Right ventricle myocardium superior (tissue), 1 donor: ENCODE measurements around the gene NUDT9. TPM values are rescaled to one million over a fixed set of nuclear protein-coding genes. Genes with fewer than 3 reads are reported as not detected.
"Not testable (repeated sequence)": the region's sequence is repeated elsewhere in the genome, so short reads cannot be mapped to it uniquely, and the experiment has no call there.

Experiments used
- ATAC-seq: fragments of 200-7000 bp; cut with Tn5 transposase; one replicate; pipeline ENCODE4 v1.9.1; 2020; ENCODE audit warnings: mild to moderate bottlenecking; ENCODE audit not compliant: poor library complexity
- DNase-seq: peaks from one replicate; pipeline ENCODE4 v3.0.0-alpha.2; 2020
- intact Hi-C: fragments of 100-400 bp; cut with DNase I; formaldehyde crosslinking; loops from one replicate; pipeline ENCODE4 v1.11.2; 2022
- long read RNA-seq: library from polyadenylated mRNA; unstranded; transcript quantifications from one replicate; pipeline ENCODE4 v2.0.0, GENCODE V29; 2021
- total RNA-seq: library from RNA; stranded (reverse); fragmentation: NEBNext Ultra II Directional; extraction: Animal tissue kit (Norgen Biotek cat#: 25700); gene quantifications from one replicate; pipeline ENCODE4 v1.2.1, GENCODE V29; 2021
- donor health status: DM: no; HTN: yes; CAD: no; lungs with severe emphysema.

NUDT9 gene, protein sequence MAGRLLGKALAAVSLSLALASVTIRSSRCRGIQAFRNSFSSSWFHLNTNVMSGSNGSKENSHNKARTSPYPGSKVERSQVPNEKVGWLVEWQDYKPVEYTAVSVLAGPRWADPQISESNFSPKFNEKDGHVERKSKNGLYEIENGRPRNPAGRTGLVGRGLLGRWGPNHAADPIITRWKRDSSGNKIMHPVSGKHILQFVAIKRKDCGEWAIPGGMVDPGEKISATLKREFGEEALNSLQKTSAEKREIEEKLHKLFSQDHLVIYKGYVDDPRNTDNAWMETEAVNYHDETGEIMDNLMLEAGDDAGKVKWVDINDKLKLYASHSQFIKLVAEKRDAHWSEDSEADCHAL
- 28.4 TPM for total RNA-seq
- long read RNA-seq, transcript NUDT9-201 (8 exons, 1,701 nt) = major isoform, 46 of 57 reads
- long read RNA-seq, partial matches to known transcripts = 0 of 57 reads
- long read RNA-seq, other reads (novel, unspliced or antisense) = 6 of 57 reads

DNA sequence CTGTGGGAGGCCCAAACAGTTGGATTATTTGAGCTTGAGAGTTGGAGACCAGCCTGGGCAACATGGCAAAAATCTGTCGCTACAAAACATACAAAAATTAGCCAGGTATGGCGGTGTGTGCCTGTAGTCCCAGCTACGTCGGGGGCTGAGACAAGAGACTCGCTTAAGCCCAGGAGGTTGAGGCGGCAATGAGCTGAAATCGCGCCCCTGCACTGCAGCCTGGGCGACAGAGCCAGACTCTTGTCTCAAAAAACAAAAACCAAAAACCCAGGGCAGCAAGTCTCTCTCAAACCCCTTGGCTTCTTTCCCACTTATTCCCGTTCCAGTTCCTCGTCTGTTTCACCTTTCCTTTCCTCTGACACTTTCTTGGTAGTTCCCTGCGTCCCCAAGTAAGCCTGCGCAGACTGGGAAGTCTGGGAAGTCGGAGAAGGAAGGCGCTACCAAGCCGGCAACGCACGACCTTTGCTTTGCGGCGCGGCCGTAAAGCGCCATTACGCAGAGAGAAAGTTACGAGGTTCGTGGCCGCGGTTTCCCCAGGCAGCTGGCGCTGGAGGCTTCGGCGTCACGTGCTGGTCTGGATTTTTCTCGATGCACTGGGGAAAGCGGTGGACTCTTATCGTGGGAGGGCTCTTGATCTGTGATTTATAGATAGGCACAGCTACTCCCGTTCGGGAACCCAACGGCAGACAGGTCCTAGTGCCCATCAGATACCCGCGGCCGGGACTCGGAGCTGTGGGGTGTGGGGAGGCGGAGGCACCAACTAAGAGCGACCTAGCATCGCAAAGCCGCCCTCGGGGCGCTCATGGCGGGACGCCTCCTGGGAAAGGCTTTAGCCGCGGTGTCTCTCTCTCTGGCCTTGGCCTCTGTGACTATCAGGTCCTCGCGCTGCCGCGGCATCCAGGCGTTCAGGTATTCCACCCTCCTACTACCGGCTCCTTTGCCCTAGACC lies at the start of gene NUDT9:
Gene NUDT9, plus strand, starts transcription at position 470 of the 949 bp plus-strand sequence. Its CDS starts 333 bp downstream, at position 803.
- ATAC-seq (peak; percentile 98), DNase-seq (peak; percentile 99)
- intact Hi-C loops = no loop called here

DNA sequence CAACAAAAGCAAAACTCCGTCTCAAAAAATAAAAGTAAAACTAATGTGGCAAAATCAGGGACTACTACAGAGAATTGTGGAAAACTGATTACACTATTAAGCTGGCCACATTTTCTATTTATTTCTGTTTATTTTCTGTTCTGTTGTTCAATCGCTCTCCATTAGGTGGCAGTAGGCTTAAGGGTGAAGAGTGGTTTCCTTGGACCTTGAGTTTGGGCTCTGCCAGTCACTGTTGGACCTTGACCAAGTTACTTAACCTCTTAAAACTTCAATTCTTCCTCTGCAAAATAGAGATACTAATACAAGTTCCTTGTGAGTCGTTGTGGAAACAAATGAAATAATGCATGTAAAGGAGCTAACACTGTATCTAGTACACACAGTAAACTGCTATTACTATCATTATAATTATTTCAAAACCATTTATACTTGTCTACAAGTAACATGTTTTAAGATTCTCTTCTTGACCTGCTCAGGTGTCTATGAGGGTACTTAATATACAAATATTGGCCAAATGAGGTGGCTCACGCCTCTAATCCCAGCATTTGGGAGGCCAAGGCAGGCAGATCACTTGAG lies 46.6 kb upstream of the NUDT9 start:
- ATAC-seq (peak; percentile 91), DNase-seq (no peak)
- intact Hi-C loops = loop anchor here (10.0 kb wide), 1 partner anchor 599 kb away; the partner anchor contains the start of gene SPP1

DNA sequence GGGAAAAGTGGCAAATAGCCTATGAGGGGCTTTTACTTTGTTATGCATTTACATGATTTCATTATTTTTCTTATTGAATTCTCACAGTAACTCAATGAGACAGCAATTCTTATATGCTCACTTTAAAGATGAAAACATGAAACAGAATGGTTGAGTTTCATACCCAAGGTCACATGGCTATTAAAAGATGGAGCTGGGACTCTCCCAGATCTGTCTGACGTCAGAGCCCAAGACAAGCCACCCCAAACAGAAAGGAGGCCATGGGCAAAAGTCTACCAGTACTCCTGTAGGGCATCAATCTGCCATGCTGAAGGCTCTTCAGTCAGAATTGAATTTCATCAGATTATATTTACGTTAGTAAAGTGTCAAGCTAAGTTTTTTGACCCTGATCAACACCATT lies 44.6 kb upstream of the NUDT9 start:
- intact Hi-C loops = loop anchor here (10.0 kb wide), 1 partner anchor 597 kb away; the partner anchor contains the start of gene SPP1
- no peak for ATAC-seq
- no peak for DNase-seq

DNA sequence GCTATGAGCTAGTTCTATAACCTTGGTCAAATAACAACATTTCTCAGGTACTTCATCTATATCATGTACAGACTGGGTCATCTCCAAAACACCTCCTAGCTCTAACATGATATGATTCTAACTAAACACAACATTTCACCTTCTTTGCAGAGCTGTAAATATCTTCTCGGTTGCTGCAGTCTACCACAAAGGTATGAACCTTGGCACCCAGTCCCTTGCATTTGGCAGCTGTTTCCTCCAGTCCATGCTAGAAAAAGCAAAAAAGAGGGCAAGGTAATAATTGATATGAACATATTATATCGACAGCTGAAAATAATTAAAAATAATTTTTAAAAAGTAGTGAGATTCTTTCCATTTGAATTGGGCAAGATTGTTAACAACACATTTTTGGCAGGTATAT lies 40.3 kb upstream of the NUDT9 start:
- intact Hi-C loops = no loop called here
- DNase-seq (no peak), ATAC-seq (no peak)

DNA sequence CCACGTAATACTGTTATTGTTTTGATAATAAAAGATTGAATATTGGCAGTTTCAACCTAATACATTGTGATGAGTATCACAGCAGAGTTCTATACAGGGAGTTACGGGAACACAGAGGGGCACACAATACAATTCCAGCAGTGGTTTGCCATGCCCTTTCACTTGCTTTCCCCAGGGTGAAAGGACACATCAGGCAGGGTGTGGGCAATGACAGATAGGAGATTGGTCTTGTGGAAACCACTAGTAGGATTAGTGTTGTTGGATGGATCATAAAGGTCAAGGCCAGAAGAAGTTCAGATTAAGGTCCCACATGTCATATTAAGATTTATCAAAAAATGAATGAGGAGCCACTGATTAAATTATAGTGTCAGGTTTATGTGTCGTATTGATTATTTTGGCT lies 39.4 kb upstream of the NUDT9 start:
- ATAC-seq = no peak
- DNase-seq = no peak
- intact Hi-C loops = no loop called here

DNA sequence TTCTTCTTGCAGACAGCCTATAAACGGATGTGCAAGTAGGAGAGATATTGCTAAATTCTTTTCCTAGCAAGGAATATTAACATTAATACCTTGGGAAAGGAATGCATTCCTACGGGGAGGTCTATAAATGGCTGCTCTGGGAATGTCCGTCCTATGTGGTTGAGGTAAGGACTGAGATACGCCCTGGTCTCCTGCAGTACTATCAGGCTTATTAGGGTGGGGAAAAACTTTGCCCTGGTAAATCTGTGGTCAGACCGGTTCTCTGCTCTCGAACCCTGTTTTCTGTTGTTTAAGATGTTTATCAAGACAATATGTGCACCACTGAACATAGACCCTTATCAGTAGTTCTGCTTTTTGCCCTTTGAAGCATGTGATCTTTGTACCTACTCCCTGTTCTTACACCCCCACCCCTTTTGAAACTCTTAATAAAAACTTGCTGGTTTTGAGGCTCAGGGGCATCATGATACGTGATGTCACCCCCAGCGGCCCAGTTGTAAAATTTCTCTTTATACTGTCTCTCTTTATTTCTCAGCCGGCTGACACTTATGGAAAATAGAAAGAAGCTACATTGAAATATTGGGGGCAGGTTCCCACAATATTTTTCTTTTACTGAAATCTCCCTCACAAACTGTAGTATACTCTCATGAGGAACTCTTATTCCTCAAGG lies 37.8 kb upstream of the NUDT9 start:
- intact Hi-C loops, ATAC-seq, DNase-seq: not testable (repeated sequence)

DNA sequence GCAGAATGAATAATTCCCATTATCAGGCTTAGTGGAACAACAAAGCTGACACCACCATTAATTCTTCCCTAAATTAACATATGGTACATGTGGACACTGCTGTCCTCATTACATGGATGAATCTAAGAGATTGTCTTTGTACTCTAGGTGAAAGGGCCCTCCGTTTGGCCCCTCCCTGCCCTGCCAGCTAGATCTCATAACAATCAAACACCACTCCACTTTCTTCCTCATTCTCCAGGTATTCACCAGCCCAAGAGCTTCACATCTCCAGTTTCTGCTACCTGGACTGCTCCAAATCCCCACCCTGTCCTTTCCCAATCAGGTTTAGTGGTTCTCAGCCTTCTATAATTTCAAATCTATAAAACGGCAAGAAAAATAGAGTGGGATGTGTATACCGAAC lies 35.1 kb upstream of the NUDT9 start:
- DNase-seq (no peak), ATAC-seq (no peak)
- intact Hi-C loops = no loop called here

DNA sequence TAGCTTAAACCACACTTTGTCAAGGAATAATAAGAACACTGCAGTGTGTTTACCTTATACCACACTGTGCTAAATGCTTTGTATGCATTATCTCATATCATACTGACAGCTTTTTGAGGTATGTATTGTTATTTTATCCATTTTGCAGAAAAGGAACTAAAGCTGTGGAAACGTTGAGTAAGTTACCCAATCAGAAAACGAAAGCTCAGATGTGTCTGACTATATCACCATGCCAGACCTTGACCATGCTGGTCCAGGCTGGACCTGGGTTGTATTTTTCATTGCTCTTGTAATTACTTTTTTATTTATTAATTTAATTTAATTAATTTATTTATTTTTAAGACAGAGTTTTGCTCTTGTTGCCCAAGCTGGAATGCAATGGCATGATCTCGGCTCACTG lies 33.5 kb upstream of the NUDT9 start:
- DNase-seq (no peak), ATAC-seq (no peak)
- intact Hi-C loops = no loop called here

DNA sequence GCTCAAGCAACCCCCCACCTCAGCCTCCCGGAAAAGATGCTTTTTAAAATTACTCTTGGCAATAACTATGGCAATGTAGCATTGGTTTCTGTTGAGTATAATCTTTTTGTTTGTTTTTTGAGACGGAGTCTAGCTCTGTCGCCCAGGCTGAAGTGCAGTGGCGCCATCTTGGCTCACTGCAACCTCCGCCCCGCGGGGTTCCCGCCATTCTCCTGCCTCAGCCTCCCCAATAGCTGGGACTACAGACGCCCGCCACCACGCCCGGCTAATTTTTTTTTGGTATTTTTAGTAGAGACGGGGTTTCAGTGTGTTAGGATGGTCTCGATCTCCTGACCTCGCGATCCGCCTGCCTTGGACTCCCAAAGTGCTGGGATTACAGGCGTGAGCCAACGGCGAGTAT lies 32.3 kb upstream of the NUDT9 start:
- ATAC-seq, intact Hi-C loops, DNase-seq: not testable (repeated sequence)

DNA sequence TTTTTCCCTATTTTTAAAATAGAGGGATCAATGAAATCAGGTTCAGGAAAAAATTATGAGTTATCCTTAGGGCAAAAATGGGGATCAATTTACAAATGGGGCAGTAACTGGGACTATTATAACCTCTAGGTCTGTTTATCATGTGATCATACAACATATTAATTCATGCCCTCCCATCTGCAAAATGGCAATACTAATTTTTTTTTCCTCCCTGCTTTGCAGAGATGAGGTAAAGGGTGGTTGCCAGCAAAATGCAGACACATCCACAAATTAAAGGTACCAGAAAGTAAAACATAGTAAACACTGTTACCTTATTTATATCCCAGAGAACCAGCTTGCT lies 31.9 kb upstream of the NUDT9 start:
- no peak for DNase-seq
- intact Hi-C loops = no loop called here
- ATAC-seq = no peak

DNA sequence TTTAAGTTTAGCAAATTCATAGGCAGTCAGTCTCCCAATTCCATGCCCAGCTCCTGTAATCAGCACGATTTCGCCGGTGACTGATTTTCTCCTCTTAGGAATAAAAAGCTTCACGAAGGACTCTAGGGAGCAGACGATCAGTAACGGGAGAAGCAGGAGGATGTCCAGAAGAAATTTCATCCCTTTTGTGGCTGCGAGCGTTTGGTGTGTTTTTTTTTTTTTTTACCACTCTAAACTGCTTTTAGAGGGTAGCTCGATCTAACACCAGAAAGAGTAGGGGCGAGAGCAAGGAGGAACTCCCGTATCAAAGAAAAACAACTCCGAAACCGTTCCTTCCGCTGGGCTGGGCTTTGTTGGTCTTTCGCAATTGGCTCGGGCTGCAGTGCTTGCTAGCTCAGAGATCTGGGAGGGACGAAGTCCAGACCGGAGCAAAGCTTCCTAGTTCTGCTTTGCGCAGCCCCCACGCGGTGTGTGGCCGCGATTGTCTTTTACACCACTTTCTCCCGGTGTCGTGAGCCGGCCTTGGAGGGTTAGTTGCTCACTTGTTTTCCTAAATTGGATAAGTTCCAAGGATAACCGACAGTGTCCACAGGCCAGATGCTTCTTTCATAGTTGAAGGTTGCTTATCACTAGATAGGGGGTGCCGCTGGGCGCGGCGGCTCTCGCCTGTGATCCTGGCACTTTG lies 31.3 kb upstream of the NUDT9 start, which contains the start of gene HSD17B11:
Gene HSD17B11, minus strand, starts transcription at position 298 of the 685 bp plus-strand sequence. Its CDS starts 118 bp downstream, at position 180.
- intact Hi-C loops = no loop called here
- peak; percentile 93 for DNase-seq
- peak; percentile 99 for ATAC-seq

DNA sequence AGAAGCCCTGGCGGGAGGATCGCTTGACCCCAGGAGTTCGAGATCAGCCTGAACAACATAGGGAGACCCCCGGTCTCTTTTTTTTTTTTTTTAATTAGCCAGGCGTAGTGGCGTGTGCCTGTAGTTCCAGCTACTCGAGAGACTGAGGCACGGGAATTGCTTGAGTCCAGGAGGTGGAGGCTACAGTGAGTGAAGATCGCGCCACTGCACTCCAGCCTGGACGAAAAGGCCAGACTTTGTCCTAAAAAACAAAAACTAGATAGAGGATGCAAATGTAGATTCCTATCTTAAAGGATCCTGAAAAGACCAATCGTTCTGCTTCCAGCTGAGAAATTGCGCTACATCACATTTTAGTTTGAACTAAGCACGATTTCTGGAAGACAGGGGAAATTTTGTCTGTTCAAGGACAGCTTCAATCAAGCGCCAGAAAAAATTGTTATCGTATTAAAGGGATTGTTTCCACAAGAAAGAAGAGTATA lies 30.8 kb upstream of the NUDT9 start:
- ATAC-seq (peak; percentile 59), DNase-seq (no peak)
- intact Hi-C loops = no loop called here

DNA sequence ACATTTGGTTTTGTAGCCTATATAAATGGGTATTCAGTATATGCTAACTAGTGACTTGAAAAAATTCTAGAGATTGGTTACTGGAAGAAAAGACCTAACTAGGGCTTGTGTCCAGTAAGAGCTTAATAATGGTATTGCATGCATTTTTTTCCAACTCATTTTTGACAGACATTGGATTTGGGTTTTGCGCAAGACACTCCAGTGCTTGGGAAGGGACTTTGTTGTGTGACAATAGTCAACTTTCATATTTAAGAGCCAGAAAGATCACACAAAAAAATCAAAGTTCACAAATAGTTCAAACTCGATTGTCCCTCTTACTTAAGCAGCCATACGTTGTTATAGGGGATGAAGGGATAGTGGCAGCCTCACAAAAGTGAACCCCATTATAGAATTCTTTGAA lies 30.2 kb upstream of the NUDT9 start:
- no peak for ATAC-seq
- no peak for DNase-seq
- intact Hi-C loops = no loop called here

DNA sequence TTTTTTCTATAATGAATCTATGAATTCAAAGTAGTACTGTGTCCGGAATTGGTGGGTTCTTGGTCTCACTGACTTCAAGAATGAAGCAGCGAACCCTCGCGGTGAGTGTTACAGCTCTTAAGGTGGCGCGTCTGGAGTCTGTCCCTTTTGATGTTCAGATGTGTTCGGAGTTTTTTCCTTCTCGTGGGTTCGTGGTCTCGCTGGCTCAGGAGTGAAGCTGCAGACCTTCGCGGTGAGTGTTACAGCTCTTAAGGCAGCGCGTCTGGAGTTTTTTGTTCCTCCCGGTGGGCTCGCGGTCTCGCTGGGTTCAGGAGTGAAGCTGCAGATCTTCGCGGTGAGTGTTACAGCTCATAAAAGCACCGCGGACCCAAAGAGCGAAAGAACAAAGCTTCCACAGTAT lies 27.3 kb upstream of the NUDT9 start:
- DNase-seq, intact Hi-C loops, ATAC-seq: not testable (repeated sequence)

DNA sequence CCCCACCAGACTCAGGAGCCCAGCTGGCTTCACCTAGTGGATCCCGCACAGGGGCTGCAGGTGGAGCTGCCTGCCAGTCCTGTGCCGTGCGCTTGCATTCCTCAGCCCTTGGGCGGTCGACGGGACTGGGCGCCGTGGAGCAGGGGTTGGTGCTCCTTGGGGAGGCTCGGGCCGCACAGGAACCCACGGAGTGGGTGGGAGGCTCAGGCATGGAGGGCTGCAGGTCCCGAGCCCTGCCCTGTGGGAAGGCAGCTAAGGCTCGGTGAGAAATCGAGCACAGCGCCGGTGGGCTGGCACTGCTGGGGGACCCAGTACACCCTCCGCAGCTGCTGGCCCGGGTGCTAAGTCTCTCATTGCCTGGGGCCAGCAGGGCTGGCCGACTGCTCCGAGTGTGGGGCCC lies 26.5 kb upstream of the NUDT9 start:
- intact Hi-C loops, DNase-seq, ATAC-seq: not testable (repeated sequence)

DNA sequence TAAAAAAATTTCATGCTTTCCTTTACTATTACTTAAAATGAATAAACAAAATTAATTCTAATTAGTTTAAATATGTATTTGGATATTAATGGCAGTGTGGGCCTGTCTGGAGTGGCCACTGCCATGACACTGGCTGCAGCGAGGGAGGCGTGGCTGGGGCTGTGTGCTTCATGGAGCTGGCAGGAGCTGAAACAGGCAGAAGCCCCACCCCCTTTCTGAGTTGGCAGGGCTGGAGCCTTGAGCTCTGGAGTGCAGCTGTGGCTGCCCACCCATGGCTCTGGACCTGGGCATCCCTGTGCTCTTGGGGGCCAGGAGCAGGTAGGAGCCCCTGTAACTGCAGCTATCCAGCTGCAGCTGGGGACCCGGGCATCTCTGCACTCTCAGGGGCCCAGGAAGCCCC lies 23.2 kb upstream of the NUDT9 start:
- intact Hi-C loops = no loop called here
- ATAC-seq (peak; percentile 56), DNase-seq (no peak)

DNA sequence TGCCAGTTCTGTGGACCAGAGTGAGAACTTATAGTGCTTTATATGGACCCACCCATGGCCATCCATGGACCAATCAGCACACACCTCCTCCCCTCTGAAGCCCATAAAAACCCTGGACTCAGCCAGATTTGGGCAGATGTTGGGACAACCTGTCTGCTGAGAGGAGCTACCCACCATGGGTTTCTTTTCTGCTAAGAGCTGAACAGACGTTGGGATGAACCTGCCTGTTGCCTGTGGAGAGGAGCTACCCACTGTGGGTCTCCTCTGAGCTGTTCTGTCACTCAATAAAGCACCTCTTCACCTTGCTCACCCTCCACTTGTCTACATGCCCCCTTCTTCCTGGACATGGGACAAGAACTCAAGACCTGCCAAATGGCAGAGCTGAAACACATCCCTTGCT lies 22.4 kb upstream of the NUDT9 start:
- ATAC-seq (no peak), DNase-seq (no peak)
- intact Hi-C loops = no loop called here

DNA sequence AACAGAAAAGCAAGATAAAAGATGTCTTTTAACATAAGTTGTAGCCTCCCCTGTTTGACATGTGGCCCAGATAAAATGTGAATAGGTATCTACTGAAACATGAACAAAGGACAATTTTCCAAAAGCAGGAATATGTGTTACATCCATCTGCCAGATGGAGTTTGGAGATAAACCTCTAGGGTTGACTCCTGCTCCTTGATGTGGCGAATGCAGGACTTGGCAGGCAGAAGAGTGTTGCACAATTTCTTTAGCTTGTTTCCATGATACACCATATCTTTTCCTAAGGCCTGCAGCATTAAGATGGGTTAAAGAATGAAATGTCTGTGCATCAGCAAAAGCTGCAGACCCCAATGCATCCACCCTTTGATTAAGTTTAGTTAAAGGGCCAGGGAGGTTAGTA lies 18.6 kb upstream of the NUDT9 start:
- DNase-seq, intact Hi-C loops, ATAC-seq: not testable (repeated sequence)
